ENCODE results near the gene ATP2B3.

DNA sequence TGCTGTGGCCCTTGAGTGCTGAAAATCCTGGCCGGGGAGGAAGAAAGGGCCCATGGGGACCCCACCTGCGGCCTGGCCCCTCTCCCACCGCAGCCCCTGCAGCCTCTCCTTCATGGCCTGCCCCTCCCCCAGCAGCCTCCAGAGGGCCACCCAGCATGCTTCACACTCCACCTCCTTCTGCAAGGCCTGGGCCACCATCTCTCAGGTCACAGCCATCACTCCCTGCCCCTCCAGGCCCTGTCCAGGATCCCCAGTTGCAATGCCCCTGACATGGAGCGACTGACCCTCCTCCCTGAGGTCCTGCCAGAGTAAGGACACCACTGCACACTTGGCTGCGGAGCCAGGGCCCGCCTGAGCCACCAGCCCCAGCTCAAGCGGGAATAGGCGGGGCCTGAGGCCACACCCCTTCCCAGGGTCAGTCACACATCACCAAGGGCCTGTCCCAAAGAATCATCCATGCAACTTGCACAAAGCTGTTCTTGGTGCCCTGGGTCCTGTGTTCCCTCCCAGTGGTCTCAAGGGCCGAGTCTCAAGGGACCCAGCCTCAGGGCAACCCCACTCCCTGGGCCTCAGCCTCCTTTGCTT, 48.6 kb downstream of the ATP2B3 start:
- TF ChIP-seq SIN3A (IDR thresholded peaks at IDR 0.05; ENCODE audit: borderline replicate concordance, insufficient read depth, low read length): no peak
- TF ChIP-seq, protein P1, sequence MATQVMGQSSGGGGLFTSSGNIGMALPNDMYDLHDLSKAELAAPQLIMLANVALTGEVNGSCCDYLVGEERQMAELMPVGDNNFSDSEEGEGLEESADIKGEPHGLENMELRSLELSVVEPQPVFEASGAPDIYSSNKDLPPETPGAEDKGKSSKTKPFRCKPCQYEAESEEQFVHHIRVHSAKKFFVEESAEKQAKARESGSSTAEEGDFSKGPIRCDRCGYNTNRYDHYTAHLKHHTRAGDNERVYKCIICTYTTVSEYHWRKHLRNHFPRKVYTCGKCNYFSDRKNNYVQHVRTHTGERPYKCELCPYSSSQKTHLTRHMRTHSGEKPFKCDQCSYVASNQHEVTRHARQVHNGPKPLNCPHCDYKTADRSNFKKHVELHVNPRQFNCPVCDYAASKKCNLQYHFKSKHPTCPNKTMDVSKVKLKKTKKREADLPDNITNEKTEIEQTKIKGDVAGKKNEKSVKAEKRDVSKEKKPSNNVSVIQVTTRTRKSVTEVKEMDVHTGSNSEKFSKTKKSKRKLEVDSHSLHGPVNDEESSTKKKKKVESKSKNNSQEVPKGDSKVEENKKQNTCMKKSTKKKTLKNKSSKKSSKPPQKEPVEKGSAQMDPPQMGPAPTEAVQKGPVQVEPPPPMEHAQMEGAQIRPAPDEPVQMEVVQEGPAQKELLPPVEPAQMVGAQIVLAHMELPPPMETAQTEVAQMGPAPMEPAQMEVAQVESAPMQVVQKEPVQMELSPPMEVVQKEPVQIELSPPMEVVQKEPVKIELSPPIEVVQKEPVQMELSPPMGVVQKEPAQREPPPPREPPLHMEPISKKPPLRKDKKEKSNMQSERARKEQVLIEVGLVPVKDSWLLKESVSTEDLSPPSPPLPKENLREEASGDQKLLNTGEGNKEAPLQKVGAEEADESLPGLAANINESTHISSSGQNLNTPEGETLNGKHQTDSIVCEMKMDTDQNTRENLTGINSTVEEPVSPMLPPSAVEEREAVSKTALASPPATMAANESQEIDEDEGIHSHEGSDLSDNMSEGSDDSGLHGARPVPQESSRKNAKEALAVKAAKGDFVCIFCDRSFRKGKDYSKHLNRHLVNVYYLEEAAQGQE (IDR thresholded peaks at IDR 0.05; ENCODE audit: insufficient read depth in 1 of 2, low read depth in 2 of 2, low read length in 2 of 2): no peak

Measured in PFSK-1 (cell line).